Measurements from ENCODE around the gene AOPEP.

GRCh38 chr9:94929369-94929756 is 202.9 kb downstream of the AOPEP start:
- no peak for TF ChIP-seq CTCF (IDR thresholded peaks at IDR 0.05; ENCODE audit: low read depth, low read length, poor library complexity, severe bottlenecking)
- no peak for TF ChIP-seq EZH2phosphoT487 (IDR thresholded peaks at IDR 0.05; ENCODE audit: borderline replicate concordance, low read length)

All from DOHH2 (cell line).